IPS-15b (cell line): Measurements from ENCODE around the gene LRP5.

Source experiments
- H3K27me3 ChIP-seq: one replicate; pipeline ENCODE4 v1.6.1; 2013; ENCODE audit warnings: low read length; ENCODE audit not compliant: control insufficient read depth, insufficient read depth
- H3K36me3 ChIP-seq: one replicate; pipeline ENCODE4 v1.6.1; 2013; ENCODE audit warnings: low read length; ENCODE audit not compliant: control insufficient read depth, insufficient read depth
- H3K4me1 ChIP-seq: one replicate; pipeline ENCODE4 v1.6.1; 2013; ENCODE audit warnings: mild to moderate bottlenecking, low read length; ENCODE audit not compliant: control insufficient read depth, insufficient read depth
- H3K4me3 ChIP-seq: one replicate; pipeline ENCODE4 v1.5.1; 2013; ENCODE audit warnings: low read depth, low read length
- H3K9ac ChIP-seq: one replicate; pipeline ENCODE4 v1.6.1; 2013; ENCODE audit warnings: low read depth, mild to moderate bottlenecking, low read length
- H3K9me3 ChIP-seq: one replicate; pipeline ENCODE4 v1.6.1; 2013; ENCODE audit warnings: mild to moderate bottlenecking, low read length; ENCODE audit not compliant: control insufficient read depth, insufficient read depth

Gene LRP5

GRCh38 chr11:68481579-68482240, 169.3 kb downstream of the LRP5 start:
- no peak overlapping the region for H3K4me3 ChIP-seq
- no peaks in the 10 kb centered on the region for H3K27me3 ChIP-seq
- H3K4me1 ChIP-seq: peaks cover 13% of the 10 kb centered on the region
- no peak overlapping the region for H3K9ac ChIP-seq
- H3K36me3 ChIP-seq: no peaks in the 10 kb centered on the region
- H3K9me3 ChIP-seq: no peaks in the 10 kb centered on the region

- no peak overlapping the region for H3K9ac ChIP-seq
- H3K36me3 ChIP-seq: no peaks in the 10 kb centered on the region
- H3K27me3 ChIP-seq: no peaks in the 10 kb centered on the region
- peaks cover 3% of the 10 kb centered on the region for H3K4me1 ChIP-seq
- no peaks in the 10 kb centered on the region for H3K9me3 ChIP-seq
- H3K4me3 ChIP-seq: no peak overlapping the region
Measured at GRCh38 chr11:68488623-68489022, 176.2 kb downstream of the LRP5 start.

- Histone ChIP-seq H3K9me3 (no peaks in the 10 kb centered on the region), H3K36me3 (no peaks in the 10 kb centered on the region), H3K9ac (no peak overlapping the region), H3K27me3 (no peaks in the 10 kb centered on the region), H3K4me1 (peaks cover 12% of the 10 kb centered on the region), H3K4me3 (no peak overlapping the region)
Measured at GRCh38 chr11:68495220-68495729, 182.9 kb downstream of the LRP5 start.

GRCh38 chr11:68495872-68496271, 183.5 kb downstream of the LRP5 start:
- no peak overlapping the region for H3K9ac ChIP-seq
- no peak overlapping the region for H3K4me3 ChIP-seq
- no peaks in the 10 kb centered on the region for H3K9me3 ChIP-seq
- H3K36me3 ChIP-seq: no peaks in the 10 kb centered on the region
- H3K27me3 ChIP-seq: no peaks in the 10 kb centered on the region
- peaks cover 12% of the 10 kb centered on the region for H3K4me1 ChIP-seq

- no peak overlapping the region for H3K4me3 ChIP-seq
- H3K9me3 ChIP-seq: no peaks in the 10 kb centered on the region
- H3K36me3 ChIP-seq: no peaks in the 10 kb centered on the region
- peaks cover 12% of the 10 kb centered on the region for H3K4me1 ChIP-seq
- H3K9ac ChIP-seq: no peak overlapping the region
- no peaks in the 10 kb centered on the region for H3K27me3 ChIP-seq
Measured at GRCh38 chr11:68497761-68498160, 185.4 kb downstream of the LRP5 start.

- no peak overlapping the region for H3K9ac ChIP-seq
- H3K4me3 ChIP-seq: no peak overlapping the region
- H3K4me1 ChIP-seq: peaks cover 14% of the 10 kb centered on the region
- H3K9me3 ChIP-seq: no peaks in the 10 kb centered on the region
- no peaks in the 10 kb centered on the region for H3K27me3 ChIP-seq
- H3K36me3 ChIP-seq: no peaks in the 10 kb centered on the region
Measured at GRCh38 chr11:68498321-68498720, 185.9 kb downstream of the LRP5 start.
